HL-60 (cell line): ENCODE results near the gene USP20.

ENCODE experiments used
- CTCF ChIP-seq: IDR thresholded peaks from one replicate; pipeline ENCODE4 v1.5.1; 2011; ENCODE audit warnings: low read length, control low read depth, inconsistent platforms; ENCODE audit not compliant: insufficient read depth
- GABPA ChIP-seq: IDR thresholded peaks from 2 replicates; pipeline ENCODE4 v1.6.1; 2012; ENCODE audit warnings: low read depth
- POLR2AphosphoS5 ChIP-seq: IDR thresholded peaks from 2 replicates; pipeline ENCODE4 v1.6.1; 2012; ENCODE audit warnings: low read depth
- REST ChIP-seq: IDR thresholded peaks from 2 replicates; pipeline ENCODE4 v1.6.1; 2012; ENCODE audit warnings: low read depth; ENCODE audit not compliant: insufficient replicate concordance

- TF ChIP-seq CTCF: no peak
- TF ChIP-seq REST: no peak
- TF ChIP-seq GABPA: no peak
- TF ChIP-seq POLR2AphosphoS5: no peak
Measured at GRCh38 chr9:129881547-129882324, 46.5 kb downstream of the USP20 start.
